ENCODE results near the gene SPG11.
A peak's percentile ranks its signal among the peaks of the same experiment; 100 is the strongest.
"Not testable (repeated sequence)": the region's sequence is repeated elsewhere in the genome, so short reads cannot be mapped to it uniquely, and the experiment has no call there.

Gene SPG11

DNA sequence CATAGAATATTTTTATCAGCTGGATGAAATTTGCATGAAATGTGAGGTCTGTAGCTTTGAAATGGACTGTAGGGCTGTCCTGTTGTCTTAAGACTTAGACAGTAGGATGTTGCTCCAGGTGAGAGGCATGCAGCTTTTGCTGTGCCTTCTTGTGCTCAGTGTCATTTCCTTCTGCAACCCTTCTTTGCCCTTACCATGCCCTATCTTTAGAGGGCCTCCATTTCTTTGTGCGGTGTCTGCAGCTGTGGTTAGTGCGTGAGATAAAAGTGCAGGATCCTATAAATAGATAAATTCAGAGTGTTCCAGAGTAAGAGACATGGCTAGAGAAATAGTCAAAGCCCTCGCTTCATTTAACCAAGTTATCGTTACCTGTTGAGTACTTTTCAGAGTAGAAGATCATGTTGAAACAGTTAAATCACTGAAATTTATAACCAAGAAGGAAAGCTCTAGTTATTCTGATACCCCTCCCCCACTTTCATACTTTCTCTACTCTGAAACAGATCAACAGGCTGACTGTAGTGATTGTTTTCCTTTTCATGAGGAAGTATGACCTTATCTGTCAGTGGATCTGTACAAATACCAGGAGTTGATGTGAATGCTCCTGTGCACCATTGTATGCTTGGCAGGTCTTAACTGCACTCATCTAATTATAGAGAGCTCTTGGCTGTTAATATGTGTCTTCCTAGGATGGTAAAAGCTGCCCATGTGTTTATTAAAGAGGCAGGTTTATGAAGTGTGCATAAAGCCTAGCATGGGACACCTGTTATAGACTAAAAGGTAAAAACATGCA is 108.3 kb downstream of the SPG11 start:
- Histone ChIP-seq H3K4me3 (ENCODE audit: low read length) (no peak overlapping the region), H3K27me3 (ENCODE audit: control insufficient read depth, low read length) (no peaks in the 10 kb centered on the region), H3F3A (ENCODE audit: control insufficient read depth, insufficient read depth) (peaks cover 11% of the 10 kb centered on the region), H3K79me2 (ENCODE audit: control insufficient read depth, low read length) (peaks cover 25% of the 10 kb centered on the region), H3K4me2 (ENCODE audit: low read length) (no peak overlapping the region), H3K4me1 (ENCODE audit: control insufficient read depth, low read length) (peaks cover 19% of the 10 kb centered on the region), H4K20me1 (ENCODE audit: control insufficient read depth, insufficient read depth, low read depth, low read length) (no peaks in the 10 kb centered on the region; the same call in 1 of the 2 replicates), H3K36me3 (ENCODE audit: control insufficient read depth, low read length) (peaks cover 89% of the 10 kb centered on the region), H3K27ac (ENCODE audit: low read depth, low read length) (no peak overlapping the region), H3K9me2 (replicated peaks; ENCODE audit: control insufficient read depth, low read length) (no peaks in the 10 kb centered on the region), H3K9me3 (ENCODE audit: control insufficient read depth, insufficient read depth, low read length) (no peaks in the 10 kb centered on the region)
- TF ChIP-seq, protein P1, sequence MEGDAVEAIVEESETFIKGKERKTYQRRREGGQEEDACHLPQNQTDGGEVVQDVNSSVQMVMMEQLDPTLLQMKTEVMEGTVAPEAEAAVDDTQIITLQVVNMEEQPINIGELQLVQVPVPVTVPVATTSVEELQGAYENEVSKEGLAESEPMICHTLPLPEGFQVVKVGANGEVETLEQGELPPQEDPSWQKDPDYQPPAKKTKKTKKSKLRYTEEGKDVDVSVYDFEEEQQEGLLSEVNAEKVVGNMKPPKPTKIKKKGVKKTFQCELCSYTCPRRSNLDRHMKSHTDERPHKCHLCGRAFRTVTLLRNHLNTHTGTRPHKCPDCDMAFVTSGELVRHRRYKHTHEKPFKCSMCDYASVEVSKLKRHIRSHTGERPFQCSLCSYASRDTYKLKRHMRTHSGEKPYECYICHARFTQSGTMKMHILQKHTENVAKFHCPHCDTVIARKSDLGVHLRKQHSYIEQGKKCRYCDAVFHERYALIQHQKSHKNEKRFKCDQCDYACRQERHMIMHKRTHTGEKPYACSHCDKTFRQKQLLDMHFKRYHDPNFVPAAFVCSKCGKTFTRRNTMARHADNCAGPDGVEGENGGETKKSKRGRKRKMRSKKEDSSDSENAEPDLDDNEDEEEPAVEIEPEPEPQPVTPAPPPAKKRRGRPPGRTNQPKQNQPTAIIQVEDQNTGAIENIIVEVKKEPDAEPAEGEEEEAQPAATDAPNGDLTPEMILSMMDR (IDR thresholded peaks at IDR 0.05; ENCODE audit: low read depth, low read length, poor library complexity, severe bottlenecking): no peak
- TF ChIP-seq EZH2phosphoT487 (IDR thresholded peaks at IDR 0.05; ENCODE audit: borderline replicate concordance, low read length): no peak

- Histone ChIP-seq H3K4me3 (ENCODE audit: low read length) (no peak overlapping the region), H3K4me1 (ENCODE audit: control insufficient read depth, low read length) (peaks cover 25% of the 10 kb centered on the region), H3F3A (ENCODE audit: control insufficient read depth, insufficient read depth) (peaks cover 22% of the 10 kb centered on the region), H4K20me1 (ENCODE audit: control insufficient read depth, insufficient read depth, low read depth, low read length) (no peaks in the 10 kb centered on the region; the same call in 1 of the 2 replicates), H3K27me3 (ENCODE audit: control insufficient read depth, low read length) (no peaks in the 10 kb centered on the region), H3K79me2 (ENCODE audit: control insufficient read depth, low read length) (peaks cover 66% of the 10 kb centered on the region), H3K27ac (ENCODE audit: low read depth, low read length) (no peak overlapping the region), H3K9me3 (ENCODE audit: control insufficient read depth, insufficient read depth, low read length) (no peaks in the 10 kb centered on the region), H3K4me2 (ENCODE audit: low read length) (peak overlapping the region; percentile 17; the same call in 1 of the 2 replicates), H3K36me3 (ENCODE audit: control insufficient read depth, low read length) (peaks cover 77% of the 10 kb centered on the region), H3K9me2 (replicated peaks; ENCODE audit: control insufficient read depth, low read length) (no peaks in the 10 kb centered on the region)
- TF ChIP-seq, protein P1 (IDR thresholded peaks at IDR 0.05; ENCODE audit: low read depth, low read length, poor library complexity, severe bottlenecking): no peak
- no peak for TF ChIP-seq EZH2phosphoT487 (IDR thresholded peaks at IDR 0.05; ENCODE audit: borderline replicate concordance, low read length)
Observed at GRCh38 chr15:44550734-44551133, 112.7 kb downstream of the SPG11 start.

DNA sequence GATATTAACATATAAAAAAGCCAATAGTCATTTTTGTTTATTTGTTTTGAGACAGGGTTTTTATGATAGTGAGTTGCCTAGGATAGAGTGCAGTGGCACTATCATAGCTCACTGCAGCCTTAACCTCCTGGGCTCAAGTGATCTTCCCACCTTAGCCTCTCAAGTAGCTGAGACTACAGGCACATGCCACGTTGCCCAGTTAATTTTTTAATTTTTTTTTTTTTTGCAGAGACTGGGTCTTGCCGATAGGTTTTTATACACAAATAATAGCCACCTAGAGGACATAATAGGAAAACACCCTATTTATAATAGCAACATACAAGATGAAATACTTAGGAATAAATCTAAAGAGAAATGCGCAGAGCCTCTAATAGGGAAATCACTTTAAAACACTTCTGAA is 113.2 kb downstream of the SPG11 start:
- no peak for TF ChIP-seq EZH2phosphoT487 (IDR thresholded peaks at IDR 0.05; ENCODE audit: borderline replicate concordance, low read length)
- TF ChIP-seq, protein P1 (IDR thresholded peaks at IDR 0.05; ENCODE audit: low read depth, low read length, poor library complexity, severe bottlenecking): peak; percentile 59
- Histone ChIP-seq H3K27me3 (ENCODE audit: control insufficient read depth, low read length) (no peaks in the 10 kb centered on the region), H3K4me2 (ENCODE audit: low read length) (peak overlapping the region; percentile 17), H3K9me3 (ENCODE audit: control insufficient read depth, insufficient read depth, low read length) (no peaks in the 10 kb centered on the region), H3K27ac (ENCODE audit: low read depth, low read length) (no peak overlapping the region), H3K9me2 (replicated peaks; ENCODE audit: control insufficient read depth, low read length) (no peaks in the 10 kb centered on the region), H3F3A (ENCODE audit: control insufficient read depth, insufficient read depth) (peaks cover 24% of the 10 kb centered on the region), H3K4me3 (ENCODE audit: low read length) (no peak overlapping the region), H3K79me2 (ENCODE audit: control insufficient read depth, low read length) (peaks cover 71% of the 10 kb centered on the region), H3K4me1 (ENCODE audit: control insufficient read depth, low read length) (peaks cover 28% of the 10 kb centered on the region), H4K20me1 (ENCODE audit: control insufficient read depth, insufficient read depth, low read depth, low read length) (no peaks in the 10 kb centered on the region; the same call in 1 of the 2 replicates), H3K36me3 (ENCODE audit: control insufficient read depth, low read length) (peaks cover 72% of the 10 kb centered on the region)

GRCh38 chr15:44549152-44549551 is 114.3 kb downstream of the SPG11 start:
- peaks cover 82% of the 10 kb centered on the region for H3K79me2 ChIP-seq (ENCODE audit: control insufficient read depth, low read length)
- H4K20me1 ChIP-seq (ENCODE audit: control insufficient read depth, insufficient read depth, low read depth, low read length): not testable (repeated sequence)
- H3K36me3 ChIP-seq (ENCODE audit: control insufficient read depth, low read length): peaks cover 61% of the 10 kb centered on the region

More at GRCh38 chr15:44549152-44549551, 114.3 kb downstream of the SPG11 start:
- not testable (repeated sequence) for H3K4me2 ChIP-seq (ENCODE audit: low read length); H3K9me3 ChIP-seq (ENCODE audit: control insufficient read depth, insufficient read depth, low read length); H3K4me3 ChIP-seq (ENCODE audit: low read length); H3K27me3 ChIP-seq (ENCODE audit: control insufficient read depth, low read length); H3K27ac ChIP-seq (ENCODE audit: low read depth, low read length); H3K9me2 ChIP-seq (replicated peaks; ENCODE audit: control insufficient read depth, low read length)
- Histone ChIP-seq H3F3A (ENCODE audit: control insufficient read depth, insufficient read depth) (peaks cover 24% of the 10 kb centered on the region), H3K4me1 (ENCODE audit: control insufficient read depth, low read length) (peaks cover 20% of the 10 kb centered on the region)
